Gastroesophageal sphincter (tissue), 3 donors: ENCODE data around the gene FLACC1.

Source experiments
- CTCF ChIP-seq, 4 experiments: fragments of 200-600 bp in 2 of 4; fragments of 450-650 bp in 2 of 4; sonication (generic) in 1 of 4; IDR thresholded peaks; one replicate each; pipeline ENCODE4 v1.5.1; 2017 to 2019; ENCODE audit warnings: antibody characterized with exemption in 4 of 4, mild to moderate bottlenecking in 2 of 4, moderate library complexity in 2 of 4
- EP300 ChIP-seq: sonication (generic); formaldehyde crosslinking; IDR thresholded peaks from one replicate; pipeline ENCODE4 v1.6.1; 2017; ENCODE audit warnings: antibody characterized with exemption, mild to moderate bottlenecking
- POLR2A ChIP-seq, 2 donors: fragments of 450-650 bp; IDR thresholded peaks; one replicate each; pipeline ENCODE4 v1.6.1; 2017; ENCODE audit warnings: antibody characterized with exemption in 2 of 2, mild to moderate bottlenecking in 2 of 2, moderate library complexity in 1 of 2

- no peak for TF ChIP-seq CTCF (IDR thresholded peaks at IDR 0.05)
- TF ChIP-seq EP300 = no peak
- no peak for TF ChIP-seq POLR2A (IDR thresholded peaks at IDR 0.05)
These were observed 45.8 kb upstream of the FLACC1 start for GRCh38 chr2:201402651-201403562.
